Stimulated activated CD8-positive, alpha-beta memory T cell treated with anti-CD3 and anti-CD28 coated beads, Interleukin-7, amount 100 ng/mL, for 1 hour (primary cell): ENCODE data around the gene COX7B2.

Experiments used
- DNase-seq, 2 donors: peaks; one replicate each; pipeline ENCODE4 v3.0.0-alpha.2; 2020; ENCODE audit warnings: low read depth in 2 of 2

COX7B2 gene

DNA sequence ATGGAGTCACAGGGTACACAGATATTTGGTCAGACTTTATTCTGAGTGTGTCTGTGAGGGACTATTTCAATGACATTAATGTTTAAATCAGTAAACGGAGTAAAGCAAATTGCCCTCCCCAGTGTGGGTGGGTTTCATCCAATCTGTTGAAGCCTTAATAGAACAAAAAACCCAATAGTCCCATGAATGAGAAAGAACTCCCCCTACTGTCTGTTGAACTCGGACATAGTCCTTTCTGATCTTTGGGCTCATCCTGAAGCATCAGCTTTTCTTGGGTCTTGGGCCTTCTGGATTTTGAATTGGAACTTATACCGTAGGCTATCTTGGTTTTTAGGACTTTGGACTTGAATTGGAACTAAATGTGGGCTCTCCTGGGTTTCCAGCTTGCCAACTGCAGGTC, 193.6 kb downstream of the COX7B2 start:
- no peak for DNase-seq

DNA sequence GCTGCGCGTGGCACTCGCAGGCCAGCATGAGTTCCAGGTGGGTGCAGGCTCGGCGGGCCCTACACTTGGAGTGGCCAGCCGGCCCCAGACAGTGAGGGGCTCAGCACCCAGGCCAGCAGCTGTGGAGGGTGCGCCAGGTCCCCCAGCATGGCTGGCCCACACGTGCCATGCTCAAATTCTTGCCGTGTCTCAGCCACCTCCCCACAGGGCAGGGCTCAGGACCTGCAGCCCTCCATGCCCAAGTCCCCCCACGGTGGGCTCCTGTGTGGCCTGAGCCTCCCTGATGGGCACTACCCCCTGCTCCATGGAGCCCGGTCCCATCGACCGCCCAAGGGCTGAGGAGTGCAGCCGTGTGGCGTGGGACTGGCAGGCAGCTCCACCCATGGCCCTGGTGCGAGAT, 210.2 kb downstream of the COX7B2 start:
- DNase-seq, result no peak
